Duodenal mucosa (tissue), 2 donors: ENCODE data around the gene FLT1.

Source experiments
- H3K27ac ChIP-seq: one replicate; pipeline ENCODE4 v1.7.0; 2013; ENCODE audit warnings: low read depth, low read length
- H3K27me3 ChIP-seq, 2 donors: one replicate each; pipeline ENCODE4 v1.7.0; 2013; ENCODE audit warnings: low read length in 2 of 2, control low read depth in 1 of 2; ENCODE audit not compliant: insufficient read depth in 2 of 2, control insufficient read depth in 1 of 2
- H3K36me3 ChIP-seq, 2 donors: one replicate each; pipeline ENCODE4 v1.7.0; 2013; ENCODE audit warnings: low read length in 2 of 2, control low read depth in 1 of 2; ENCODE audit not compliant: insufficient read depth in 2 of 2, control insufficient read depth in 1 of 2
- H3K4me1 ChIP-seq, 2 donors: one replicate each; pipeline ENCODE4 v1.7.0; 2013; ENCODE audit warnings: low read length in 2 of 2, control low read depth in 1 of 2; ENCODE audit not compliant: insufficient read depth in 2 of 2, control insufficient read depth in 1 of 2
- H3K4me3 ChIP-seq, 2 donors: one replicate each; pipeline ENCODE4 v1.7.0; 2013; ENCODE audit warnings: low read length in 2 of 2, low read depth in 1 of 2
- H3K9ac ChIP-seq, 2 donors: one replicate each; pipeline ENCODE4 v1.7.0; 2013; ENCODE audit warnings: low read length in 2 of 2, low read depth in 1 of 2
- H3K9me3 ChIP-seq, 2 donors: one replicate each; pipeline ENCODE4 v1.7.0; 2013; ENCODE audit warnings: low read length in 2 of 2, control low read depth in 1 of 2; ENCODE audit not compliant: control insufficient read depth in 1 of 2

Gene FLT1

DNA sequence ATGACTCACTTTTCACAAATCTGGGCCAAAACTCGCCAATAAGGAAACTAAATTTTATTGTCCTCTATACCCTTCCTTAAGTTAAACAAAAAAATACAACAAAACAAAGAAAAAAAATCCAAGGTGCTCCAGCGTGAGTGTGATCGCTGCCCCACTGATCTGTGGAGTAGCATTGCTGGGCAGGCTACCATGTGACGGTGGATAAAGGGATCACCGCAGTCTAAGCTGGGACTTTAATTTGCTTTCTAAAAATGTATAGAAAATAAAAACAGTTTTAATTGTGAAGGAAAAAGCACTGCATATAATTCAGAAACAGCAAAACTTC, 92.9 kb downstream of the FLT1 start:
- H3K9ac ChIP-seq = no peak overlapping the region
- no peak overlapping the region for H3K4me3 ChIP-seq
- no peak overlapping the region for H3K27ac ChIP-seq
- no peaks in the 10 kb centered on the region for H3K36me3 ChIP-seq
- H3K4me1 ChIP-seq = no peaks in the 10 kb centered on the region
- no peaks in the 10 kb centered on the region for H3K27me3 ChIP-seq
- H3K9me3 ChIP-seq = no peaks in the 10 kb centered on the region

GRCh38 chr13:28401303-28402056, 93.4 kb downstream of the FLT1 start:
- Histone ChIP-seq H3K27me3 (no peaks in the 10 kb centered on the region), H3K36me3 (no peaks in the 10 kb centered on the region), H3K9me3 (no peaks in the 10 kb centered on the region), H3K4me1 (no peaks in the 10 kb centered on the region), H3K4me3 (no peak overlapping the region), H3K9ac (no peak overlapping the region), H3K27ac (no peak overlapping the region)

- H3K36me3 ChIP-seq = no peaks in the 10 kb centered on the region
- no peak overlapping the region for H3K27ac ChIP-seq
Observed at GRCh38 chr13:28396053-28396452, 98.9 kb downstream of the FLT1 start.

DNA sequence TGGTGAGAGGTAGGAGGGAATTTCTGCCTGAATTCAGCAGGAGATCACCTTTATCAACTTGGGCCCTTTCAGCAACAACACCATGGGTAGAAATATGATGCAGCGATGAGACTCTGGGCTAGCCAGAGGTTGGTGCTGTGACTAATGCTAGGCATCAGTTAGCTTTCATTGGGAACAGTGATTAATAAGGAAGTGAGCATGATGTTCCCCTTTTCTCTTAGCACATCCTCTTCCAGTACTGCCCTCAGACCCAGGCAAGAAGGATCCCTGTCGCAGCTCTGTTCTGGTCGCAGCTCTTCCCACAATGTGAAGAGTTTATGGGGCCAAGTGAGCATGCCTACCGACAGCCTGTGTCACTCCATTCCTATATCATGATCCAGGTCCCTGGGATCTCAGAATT, 100.5 kb downstream of the FLT1 start:
- Histone ChIP-seq H3K4me3 (no peak overlapping the region), H3K36me3 (no peaks in the 10 kb centered on the region), H3K27ac (no peak overlapping the region), H3K27me3 (no peaks in the 10 kb centered on the region), H3K9ac (no peak overlapping the region), H3K9me3 (no peaks in the 10 kb centered on the region), H3K4me1 (no peaks in the 10 kb centered on the region)

More at GRCh38 chr13:28396053-28396452, 98.9 kb downstream of the FLT1 start:
- H3K4me3 ChIP-seq = no peak overlapping the region
- H3K9me3 ChIP-seq = no peaks in the 10 kb centered on the region
- no peaks in the 10 kb centered on the region for H3K4me1 ChIP-seq
- no peaks in the 10 kb centered on the region for H3K27me3 ChIP-seq
- no peak overlapping the region for H3K9ac ChIP-seq

GRCh38 chr13:28392896-28393505, 101.9 kb downstream of the FLT1 start:
- H3K4me1 ChIP-seq = no peaks in the 10 kb centered on the region
- H3K36me3 ChIP-seq = no peaks in the 10 kb centered on the region
- no peak overlapping the region for H3K4me3 ChIP-seq
- no peaks in the 10 kb centered on the region for H3K27me3 ChIP-seq
- H3K9ac ChIP-seq = no peak overlapping the region
- no peaks in the 10 kb centered on the region for H3K9me3 ChIP-seq
- no peak overlapping the region for H3K27ac ChIP-seq

GRCh38 chr13:28392428-28392827, 102.5 kb downstream of the FLT1 start:
- H3K27ac ChIP-seq = no peak overlapping the region

DNA sequence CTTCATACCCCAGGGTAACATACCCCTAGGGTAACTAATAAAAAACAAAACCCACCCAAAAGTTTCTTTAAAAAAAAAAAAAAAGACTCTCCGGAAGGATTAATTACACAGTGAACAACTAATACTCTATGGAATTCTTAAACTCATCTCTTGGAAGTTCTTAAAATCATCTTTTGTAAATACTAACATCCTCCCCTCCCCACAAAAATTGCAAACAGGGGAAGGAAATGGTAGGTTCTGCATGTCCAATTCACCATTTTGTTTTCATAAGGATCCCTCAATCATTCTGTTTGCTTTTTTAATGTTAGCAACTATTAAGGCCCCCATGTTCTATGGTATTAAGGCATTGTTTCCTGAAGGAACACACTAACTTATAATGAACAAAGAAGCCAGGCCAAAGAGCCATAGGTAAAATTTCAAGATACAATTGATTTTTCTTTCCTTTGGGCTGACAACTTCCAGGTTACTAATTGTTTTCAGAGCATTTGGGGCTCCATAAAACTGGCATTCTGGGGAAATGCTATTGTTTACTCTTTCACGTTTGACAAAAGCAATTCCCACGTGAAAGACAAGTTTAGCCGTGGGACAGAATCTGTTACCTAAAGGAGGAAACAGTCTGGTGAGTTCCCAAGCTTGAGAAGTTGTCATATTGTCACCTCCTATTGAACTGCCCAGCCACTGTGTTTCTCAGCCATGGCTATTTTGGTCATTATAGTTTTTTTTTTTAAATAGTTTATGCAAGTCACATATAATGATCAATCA, 107.0 kb downstream of the FLT1 start:
- Histone ChIP-seq H3K9me3 (no peaks in the 10 kb centered on the region), H3K4me1 (no peaks in the 10 kb centered on the region), H3K4me3 (no peak overlapping the region), H3K27me3 (no peaks in the 10 kb centered on the region), H3K9ac (no peak overlapping the region), H3K36me3 (no peaks in the 10 kb centered on the region), H3K27ac (no peak overlapping the region)

More at GRCh38 chr13:28392428-28392827, 102.5 kb downstream of the FLT1 start:
- no peaks in the 10 kb centered on the region for H3K9me3 ChIP-seq
- H3K4me3 ChIP-seq = no peak overlapping the region
- H3K27me3 ChIP-seq = no peaks in the 10 kb centered on the region
- no peaks in the 10 kb centered on the region for H3K4me1 ChIP-seq
- no peaks in the 10 kb centered on the region for H3K36me3 ChIP-seq
- no peak overlapping the region for H3K9ac ChIP-seq

DNA sequence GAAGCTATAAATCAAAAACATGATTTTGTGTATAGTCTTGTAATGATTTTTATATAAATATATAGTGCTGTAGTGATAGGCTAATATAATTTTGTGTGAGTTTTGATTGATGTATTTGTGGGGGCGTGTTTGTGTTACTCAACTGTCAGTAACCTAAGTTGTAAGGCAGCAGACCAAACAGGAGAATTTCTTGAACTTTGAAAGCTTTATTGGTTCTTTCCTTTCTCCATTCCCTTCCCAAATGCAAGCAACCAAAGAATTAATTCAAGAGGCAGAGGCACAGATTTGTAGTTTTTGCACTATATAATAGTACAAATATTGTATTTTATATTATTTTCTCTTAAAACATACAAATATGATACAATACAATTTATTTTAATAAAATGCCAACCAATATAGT, 109.6 kb downstream of the FLT1 start:
- Histone ChIP-seq H3K4me3 (no peak overlapping the region), H3K4me1 (no peaks in the 10 kb centered on the region), H3K9ac (no peak overlapping the region), H3K27me3 (no peaks in the 10 kb centered on the region), H3K9me3 (no peaks in the 10 kb centered on the region), H3K27ac (no peak overlapping the region), H3K36me3 (no peaks in the 10 kb centered on the region)

DNA sequence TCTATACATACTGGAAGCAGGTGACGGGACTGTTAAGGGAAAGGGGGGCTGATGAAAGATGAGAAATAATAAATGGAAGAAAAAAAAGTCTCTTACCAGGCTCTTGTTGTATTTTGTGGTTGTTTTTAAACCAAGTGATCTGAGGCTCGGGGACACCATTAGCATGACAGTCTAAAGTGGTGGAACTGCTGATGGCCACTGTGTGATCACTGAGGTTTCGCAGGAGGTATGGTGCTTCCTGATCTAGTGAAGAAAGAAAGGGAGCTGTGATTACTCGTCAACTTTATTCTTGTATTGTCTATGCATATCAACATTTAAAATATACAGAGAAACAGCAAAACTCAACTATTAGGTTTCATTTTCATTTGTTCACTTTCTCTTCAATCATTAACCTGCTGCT, 110.1 kb downstream of the FLT1 start:
- H3K36me3 ChIP-seq = no peaks in the 10 kb centered on the region
- H3K4me3 ChIP-seq = no peak overlapping the region
- no peak overlapping the region for H3K9ac ChIP-seq
- no peaks in the 10 kb centered on the region for H3K27me3 ChIP-seq
- H3K27ac ChIP-seq = no peak overlapping the region
- no peaks in the 10 kb centered on the region for H3K9me3 ChIP-seq
- H3K4me1 ChIP-seq = no peaks in the 10 kb centered on the region

GRCh38 chr13:28380319-28380718, 114.6 kb downstream of the FLT1 start:
- Histone ChIP-seq H3K27me3 (no peaks in the 10 kb centered on the region), H3K9ac (no peak overlapping the region), H3K27ac (no peak overlapping the region), H3K36me3 (no peaks in the 10 kb centered on the region), H3K9me3 (no peaks in the 10 kb centered on the region), H3K4me1 (no peaks in the 10 kb centered on the region), H3K4me3 (no peak overlapping the region)
